RWPE1 (cell line): ENCODE results near the gene C2CD4B.

Experiments
- CTCF ChIA-PET: fragments of 350-600 bp; sonication (Branson Sonifier 250); formaldehyde crosslinking; extraction: SDS; loops from one replicate; lab custom pipeline; 2021; lab: Yijun Ruan, JAX
- POLR2A ChIA-PET: fragments of 400-600 bp; formaldehyde crosslinking; extraction: SDS; loops from one replicate; lab custom pipeline; 2020; ENCODE audit warnings: antibody characterized with exemption; ENCODE audit not compliant: low non-redundant PET; lab: Yijun Ruan, JAX
- DNase-seq: peaks from one replicate; pipeline ENCODE4 v3.0.0; 2012; ENCODE audit warnings: low spot score
- H3K27ac ChIP-seq: fragments of 450-650 bp; 2 replicates; pipeline ENCODE4 v1.5.1; 2017
- CTCF ChIP-seq: fragments of 450-650 bp; conservative IDR thresholded peaks from 2 replicates; pipeline ENCODE4 v1.5.1; 2017; ENCODE audit warnings: low read depth, mild to moderate bottlenecking

Gene C2CD4B

DNA sequence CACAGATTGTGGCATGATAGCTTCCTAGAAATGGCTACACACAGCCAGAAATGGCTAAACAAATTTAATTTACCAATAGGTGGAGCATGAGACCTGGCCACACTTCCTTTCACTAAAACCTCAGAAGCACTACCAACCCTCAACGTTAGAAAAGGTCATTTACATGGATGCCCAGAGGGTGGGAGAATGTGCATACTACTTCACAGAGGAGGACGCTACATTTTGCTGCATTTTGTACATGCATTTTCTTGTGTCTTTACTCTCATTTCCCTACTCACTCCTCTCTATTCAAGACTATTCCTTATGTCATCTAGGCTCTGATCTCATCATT is 40.1 kb downstream of the C2CD4B start:
- no peak for DNase-seq
- no peak for TF ChIP-seq CTCF
- CTCF ChIA-PET: interaction anchor here (0.6 to 0.7 kb wide), 3 partner anchors 34 to 744 kb away, joined by 3 to 6 read pairs (median 4); no protein-coding TSS in a partner anchor
- POLR2A ChIA-PET: no interaction called here
- no peak overlapping the region for H3K27ac ChIP-seq

DNA sequence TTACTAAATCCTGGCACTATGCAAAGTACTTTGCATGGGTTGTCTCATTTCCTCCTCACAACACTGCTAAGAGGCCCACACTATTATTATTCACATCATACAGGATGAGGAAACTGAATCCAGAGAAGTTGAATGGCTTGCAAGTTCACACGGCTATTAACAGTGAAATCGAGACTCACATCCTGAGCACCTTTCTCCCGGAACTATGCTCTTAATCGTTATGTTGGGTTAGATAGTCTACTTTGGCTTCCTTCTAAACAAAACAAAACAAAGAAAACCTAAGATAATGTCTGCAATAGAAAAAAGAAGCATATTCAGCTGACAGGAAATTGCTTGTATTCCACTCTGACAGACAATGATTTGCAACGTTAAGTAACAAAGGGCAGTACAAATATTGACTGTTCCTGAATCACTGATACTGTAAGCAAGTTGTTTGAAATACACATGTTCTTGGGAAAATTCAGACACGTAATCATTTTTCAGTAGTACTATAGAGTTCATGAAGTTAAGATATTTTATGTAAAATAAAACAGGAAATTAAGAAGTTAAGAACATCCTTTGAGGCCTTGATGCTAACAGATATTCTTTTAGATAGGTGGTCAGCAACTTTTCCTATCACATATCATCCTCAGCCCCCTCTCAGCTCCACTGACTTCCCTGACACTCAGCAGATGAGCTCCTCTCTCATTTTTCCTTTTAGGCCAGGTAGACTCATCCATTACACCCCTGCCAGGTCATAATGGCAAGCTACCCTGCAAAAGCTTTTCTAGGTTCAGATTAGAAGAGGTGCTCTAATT is 40.7 kb downstream of the C2CD4B start:
- POLR2A ChIA-PET: no interaction called here
- CTCF ChIA-PET: interaction anchor here (0.6 to 0.7 kb wide), 3 partner anchors 33 to 390 kb away, joined by 3 to 4 read pairs (median 3); no protein-coding TSS in a partner anchor
- no peak overlapping the region for H3K27ac ChIP-seq
- no peak for TF ChIP-seq CTCF
- no peak for DNase-seq

GRCh38 chr15:62122249-62122648 is 42.8 kb downstream of the C2CD4B start:
- POLR2A ChIA-PET: no interaction called here
- no peak for TF ChIP-seq CTCF
- CTCF ChIA-PET: no interaction called here
- no peak overlapping the region for H3K27ac ChIP-seq
- DNase-seq: no peak

DNA sequence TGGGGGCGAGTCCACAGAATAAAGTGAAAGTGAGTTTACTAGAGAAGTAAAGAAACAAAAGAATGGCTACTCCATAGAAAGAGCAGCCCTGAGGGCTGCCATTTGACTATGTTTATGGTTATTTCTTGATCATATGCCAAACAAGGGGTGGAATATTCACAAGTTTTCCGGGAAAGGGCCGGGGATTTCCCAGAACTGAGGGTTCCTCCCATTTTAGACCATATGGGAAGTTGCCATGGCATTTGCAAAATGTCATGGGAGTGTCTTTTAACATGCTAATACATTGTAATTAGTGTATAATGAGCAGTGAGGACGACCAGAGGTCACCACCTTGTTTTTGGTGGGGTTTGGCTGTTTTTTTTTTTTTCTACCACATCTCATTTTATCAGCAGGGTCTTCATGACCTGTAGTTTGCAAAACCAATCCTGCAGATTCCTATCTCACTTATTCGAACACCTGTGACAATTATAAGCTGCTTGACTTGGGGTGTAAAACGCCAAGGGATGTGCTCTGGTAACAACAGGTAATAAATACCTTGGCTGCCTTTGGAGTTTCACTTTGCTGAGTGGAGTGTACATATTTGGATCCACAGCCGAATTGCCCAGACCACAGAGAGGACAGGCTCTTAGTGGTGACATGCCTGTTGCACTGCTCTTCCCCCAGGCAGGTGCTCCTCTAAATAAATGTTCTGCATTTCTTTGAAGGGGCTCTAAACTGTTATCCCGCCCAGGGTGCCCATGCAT is 43.6 kb downstream of the C2CD4B start:
- CTCF ChIA-PET: no interaction called here
- no peak overlapping the region for H3K27ac ChIP-seq
- POLR2A ChIA-PET: no interaction called here
- no peak for TF ChIP-seq CTCF
- no peak for DNase-seq

GRCh38 chr15:62120776-62121175 is 44.3 kb downstream of the C2CD4B start:
- ChIA-PET POLR2A (no interaction called here), CTCF (no interaction called here)
- H3K27ac ChIP-seq: no peak overlapping the region

GRCh38 chr15:62119874-62120273 is 45.2 kb downstream of the C2CD4B start:
- H3K27ac ChIP-seq: peak overlapping the region; percentile 67
- POLR2A ChIA-PET: no interaction called here

More at GRCh38 chr15:62120776-62121175, 44.3 kb downstream of the C2CD4B start:
- TF ChIP-seq CTCF: no peak
- DNase-seq: no peak

More at GRCh38 chr15:62119874-62120273, 45.2 kb downstream of the C2CD4B start:
- DNase-seq: no peak
- CTCF ChIA-PET: no interaction called here
- TF ChIP-seq CTCF: no peak
